Gastrocnemius medialis (tissue), 4 donors: ENCODE data around the gene CLDN7.
A peak's percentile ranks its signal among the peaks of the same experiment; 100 is the strongest.

Source experiments
- POLR2A ChIP-seq, 2 donors: fragments of 450-650 bp; IDR thresholded peaks; one replicate each; pipeline ENCODE4 v1.6.1; 2017; ENCODE audit warnings: antibody characterized with exemption in 2 of 2, mild to moderate bottlenecking in 2 of 2, moderate library complexity in 2 of 2
- TF ChIP-seq, protein P1 (sequence below), 5 experiments: fragments of 450-650 bp in 3 of 5; fragments of 200-600 bp in 2 of 5; sonication (generic) in 2 of 5; IDR thresholded peaks in 4 of 5; conservative IDR thresholded peaks in 1 of 5; 1 replicate in 4 of 5; 2 replicates in 1 of 5; pipeline ENCODE4 v1.5.1; 2016 to 2019; ENCODE audit warnings: antibody characterized with exemption in 5 of 5, mild to moderate bottlenecking in 3 of 5, moderate library complexity in 3 of 5

GRCh38 chr17:7252176-7253043 is 9.9 kb downstream of the CLDN7 start, which contains the start of gene ELP5:
- TF ChIP-seq, protein P1, sequence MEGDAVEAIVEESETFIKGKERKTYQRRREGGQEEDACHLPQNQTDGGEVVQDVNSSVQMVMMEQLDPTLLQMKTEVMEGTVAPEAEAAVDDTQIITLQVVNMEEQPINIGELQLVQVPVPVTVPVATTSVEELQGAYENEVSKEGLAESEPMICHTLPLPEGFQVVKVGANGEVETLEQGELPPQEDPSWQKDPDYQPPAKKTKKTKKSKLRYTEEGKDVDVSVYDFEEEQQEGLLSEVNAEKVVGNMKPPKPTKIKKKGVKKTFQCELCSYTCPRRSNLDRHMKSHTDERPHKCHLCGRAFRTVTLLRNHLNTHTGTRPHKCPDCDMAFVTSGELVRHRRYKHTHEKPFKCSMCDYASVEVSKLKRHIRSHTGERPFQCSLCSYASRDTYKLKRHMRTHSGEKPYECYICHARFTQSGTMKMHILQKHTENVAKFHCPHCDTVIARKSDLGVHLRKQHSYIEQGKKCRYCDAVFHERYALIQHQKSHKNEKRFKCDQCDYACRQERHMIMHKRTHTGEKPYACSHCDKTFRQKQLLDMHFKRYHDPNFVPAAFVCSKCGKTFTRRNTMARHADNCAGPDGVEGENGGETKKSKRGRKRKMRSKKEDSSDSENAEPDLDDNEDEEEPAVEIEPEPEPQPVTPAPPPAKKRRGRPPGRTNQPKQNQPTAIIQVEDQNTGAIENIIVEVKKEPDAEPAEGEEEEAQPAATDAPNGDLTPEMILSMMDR (IDR thresholded peaks at IDR 0.05 in 4 of 5, conservative IDR thresholded peaks at IDR 0.05 in 1 of 5), result peak in 3 of 5 experiments; percentile 36 to 54 (median 40)
- TF ChIP-seq POLR2A (IDR thresholded peaks at IDR 0.05), result peak in 1 of 2 donors; percentile 70
